Naive B cell (primary cell): ENCODE results near the gene APCDD1. TPM values are rescaled to one million over a fixed set of nuclear protein-coding genes. Genes with fewer than 3 reads are reported as not detected.
A peak's percentile ranks its signal among the peaks of the same experiment; 100 is the strongest.

Source experiments
- ATAC-seq, 2 donors: fragments of 150-1000 bp; cut with Tn5 transposase; 2 replicates each; pipeline ENCODE4 v1.10.0; 2021; ENCODE audit warnings: low read depth in 2 of 2, mild to moderate bottlenecking in 2 of 2, moderate library complexity in 2 of 2
- DNase-seq: peaks from one replicate; pipeline ENCODE4 v3.0.0; 2022
- H3K27ac Mint-ChIP-seq, 6 donors: one replicate each; pipeline ENCODE4 v1.8.0; 2020 to 2022; ENCODE audit warnings: mild to moderate bottlenecking in 6 of 6, mixed read lengths in 6 of 6, moderate library complexity in 5 of 6, inconsistent platforms in 2 of 6
- H3K27me3 Mint-ChIP-seq, 3 donors: one replicate each; pipeline ENCODE4 v1.8.0; 2021 to 2022; ENCODE audit warnings: mixed read lengths in 3 of 3, mild to moderate bottlenecking in 1 of 3
- H3K36me3 Mint-ChIP-seq, 2 donors: one replicate each; pipeline ENCODE4 v1.8.0; 2020 to 2022; ENCODE audit warnings: mixed read lengths in 2 of 2, inconsistent platforms in 1 of 2, mild to moderate bottlenecking in 1 of 2
- H3K4me1 Mint-ChIP-seq, 3 donors: one replicate each; pipeline ENCODE4 v1.8.0; 2020 to 2022; ENCODE audit warnings: mixed read lengths in 3 of 3, inconsistent platforms in 1 of 3, mild to moderate bottlenecking in 1 of 3, moderate library complexity in 1 of 3
- H3K4me3 Mint-ChIP-seq, 8 donors: one replicate each; pipeline ENCODE4 v1.8.0; 2020 to 2022; ENCODE audit warnings: mild to moderate bottlenecking in 8 of 8, mixed read lengths in 8 of 8, moderate library complexity in 8 of 8, inconsistent platforms in 2 of 8
- H3K9me3 Mint-ChIP-seq, 7 donors: one replicate each; pipeline ENCODE4 v1.8.0; 2020 to 2022; ENCODE audit warnings: mixed read lengths in 7 of 7, mild to moderate bottlenecking in 5 of 7, inconsistent platforms in 2 of 7, moderate library complexity in 1 of 7
- polyA plus RNA-seq, 6 donors: library from polyadenylated mRNA; unstranded; fragments of 300-500 nt; fragmentation: Illumina TruSeq; gene quantifications; one replicate each; pipeline ENCODE4 v1.2.3, GENCODE V29; 2021; ENCODE audit warnings: low read depth in 6 of 6

APCDD1 gene
- polyA plus RNA-seq, 6 donors from 2014 or later, result 0.44 to 6.3 (median 2.2) TPM

DNA sequence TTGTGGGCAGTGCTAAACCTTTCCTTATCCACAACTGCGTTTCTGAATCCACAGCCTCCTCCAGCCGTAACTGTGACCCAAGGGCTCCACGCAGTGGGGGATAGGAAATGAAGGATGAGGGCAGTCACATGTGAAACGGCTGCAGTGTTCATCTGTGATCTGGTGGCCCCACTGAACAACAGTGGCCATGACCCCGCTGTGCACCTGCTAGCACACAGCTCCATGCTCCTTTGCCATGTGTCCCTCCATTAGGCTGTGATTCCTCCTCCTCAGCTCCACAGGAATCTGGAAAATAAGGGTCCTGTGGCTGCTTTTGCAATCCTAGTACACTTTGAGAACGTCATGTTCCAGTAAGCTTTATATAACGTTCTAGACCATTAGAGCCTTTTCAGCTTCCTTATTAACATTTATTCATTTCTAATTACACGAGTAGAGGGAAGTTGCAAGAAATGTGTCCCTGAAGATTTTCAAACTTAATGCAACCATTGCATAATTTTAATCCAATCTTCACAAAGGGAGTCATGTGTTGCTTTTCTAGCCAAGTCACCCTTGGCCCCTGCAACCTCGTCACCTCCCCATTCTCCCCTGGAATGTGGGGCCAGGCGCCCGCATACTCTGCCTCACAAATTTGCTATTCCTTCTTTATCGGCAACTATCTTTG is 64.3 kb downstream of the APCDD1 start:
- Mint-ChIP-seq H3K4me1 (peaks cover 0 to 7% (median 0%) of the 10 kb centered on the region in 3 donors), H3K36me3 (peaks cover 0 to 7% of the 10 kb centered on the region in 2 donors), H3K27me3 (peaks cover 0 to 19% (median 11%) of the 10 kb centered on the region in 3 donors), H3K27ac (no peak overlapping the region), H3K4me3 (no peak overlapping the region), H3K9me3 (no peaks in the 10 kb centered on the region)
- ATAC-seq, result no peak
- no peak for DNase-seq

- DNase-seq, result no peak
- H3K9me3 Mint-ChIP-seq, result no peaks in the 10 kb centered on the region
- no peak overlapping the region for H3K27ac Mint-ChIP-seq
- H3K4me3 Mint-ChIP-seq, result no peak overlapping the region
- no peak for ATAC-seq
- H3K27me3 Mint-ChIP-seq, result peaks cover 0 to 13% (median 7%) of the 10 kb centered on the region in 3 donors
- peaks cover 0 to 7% of the 10 kb centered on the region in 2 donors for H3K36me3 Mint-ChIP-seq
- H3K4me1 Mint-ChIP-seq, result peaks cover 0 to 7% (median 1%) of the 10 kb centered on the region in 3 donors
These were observed 64.9 kb downstream of the APCDD1 start for GRCh38 chr18:10519366-10519765.

DNA sequence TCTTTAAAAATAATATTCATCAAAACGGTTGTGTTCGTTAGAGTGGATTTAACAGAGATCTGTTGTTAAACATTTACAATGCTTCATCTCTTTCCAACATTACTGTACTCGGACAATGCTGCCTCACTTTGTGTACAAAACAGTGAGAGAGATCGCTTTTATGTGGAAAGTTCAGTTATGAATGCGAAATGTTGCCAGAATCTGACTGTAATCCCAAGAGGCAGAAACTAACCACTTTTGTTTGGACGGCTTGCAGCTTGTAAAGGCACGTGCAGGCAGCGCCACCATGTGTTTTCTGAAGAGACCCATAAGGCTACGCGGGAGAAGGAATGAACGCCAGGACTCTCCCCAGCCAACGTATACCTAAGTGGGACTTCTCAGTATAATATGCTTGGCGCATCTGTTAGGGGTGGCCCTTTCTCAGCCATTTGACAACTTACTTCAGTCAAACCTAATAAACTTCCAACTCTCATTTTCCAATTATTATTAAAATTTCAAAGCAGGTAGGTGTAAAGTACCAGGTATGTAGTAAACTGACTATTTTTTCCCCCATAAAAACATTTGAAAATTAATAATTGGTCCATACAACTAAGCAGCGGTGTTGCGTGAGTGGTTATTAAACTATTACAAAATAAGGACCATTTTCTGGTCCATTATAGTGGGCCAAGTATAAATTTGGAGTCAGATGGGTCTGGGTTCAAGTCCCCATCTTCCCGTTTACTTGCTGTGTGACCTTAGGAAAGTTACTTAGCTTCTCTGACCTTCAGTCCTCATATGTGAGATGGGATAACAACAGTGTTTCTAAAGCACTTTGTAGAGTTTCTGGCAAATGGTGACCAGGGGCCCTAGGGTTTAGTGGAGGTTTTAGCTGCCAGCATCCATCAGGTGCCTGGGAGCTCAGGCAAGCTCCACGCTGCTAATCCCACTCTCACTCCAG is 65.8 kb downstream of the APCDD1 start:
- Mint-ChIP-seq H3K27ac (peak overlapping the region in 1 of 6 donors; percentile 57), H3K4me1 (peaks cover 9 to 15% (median 10%) of the 10 kb centered on the region in 3 donors), H3K36me3 (peaks cover 0 to 7% of the 10 kb centered on the region in 2 donors), H3K27me3 (peaks cover 0 to 13% (median 7%) of the 10 kb centered on the region in 3 donors), H3K9me3 (no peaks in the 10 kb centered on the region), H3K4me3 (peak overlapping the region in 1 of 8 donors; percentile 39)
- DNase-seq (peak; percentile 69), ATAC-seq (peak; percentile 92 to 94)

DNA sequence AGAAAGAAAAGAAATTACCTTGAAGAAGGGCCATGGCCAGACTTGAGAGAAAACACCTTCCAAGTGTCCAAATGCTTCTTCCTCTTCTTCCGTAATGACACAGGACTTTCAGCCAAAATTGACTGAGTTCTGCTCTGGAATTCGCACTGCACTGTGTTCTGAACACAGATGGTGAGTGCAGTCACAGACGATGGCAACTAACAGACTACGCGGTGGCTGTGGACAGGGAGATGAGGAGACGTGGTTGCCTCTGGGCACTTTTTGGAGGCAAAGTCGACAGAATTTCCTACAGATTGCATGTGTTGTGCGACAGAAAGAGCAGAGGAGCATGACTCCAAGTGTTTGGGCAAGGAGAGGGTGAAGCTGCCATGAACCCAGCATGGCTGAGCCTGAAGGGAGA is 67.1 kb downstream of the APCDD1 start:
- no peak for DNase-seq
- Mint-ChIP-seq H3K9me3 (no peaks in the 10 kb centered on the region), H3K36me3 (peaks cover 0 to 7% of the 10 kb centered on the region in 2 donors), H3K4me1 (peaks cover 9 to 25% (median 19%) of the 10 kb centered on the region in 3 donors), H3K4me3 (peak overlapping the region in 1 of 8 donors; percentile 39), H3K27me3 (peaks cover 0 to 13% (median 7%) of the 10 kb centered on the region in 3 donors), H3K27ac (no peak overlapping the region)
- no peak for ATAC-seq

DNA sequence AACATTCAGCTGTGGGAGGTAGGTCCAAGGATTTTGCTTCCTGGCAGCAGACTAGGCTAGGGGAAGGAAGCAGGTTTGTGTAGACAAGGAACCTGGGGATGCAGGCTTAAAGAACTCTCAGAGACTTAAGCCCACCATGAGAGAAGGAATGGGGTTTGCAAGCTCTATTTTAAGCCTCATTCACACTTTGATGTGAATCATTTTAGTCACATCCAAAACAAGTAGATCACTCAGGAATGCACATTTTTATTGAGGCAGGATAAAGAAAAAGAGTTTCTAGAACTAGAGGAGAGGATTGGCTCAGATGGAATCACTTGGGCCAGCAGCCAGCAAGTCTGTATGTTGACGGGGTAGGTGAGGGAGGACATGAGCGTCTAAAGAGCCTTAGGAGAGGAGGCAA is 68.1 kb downstream of the APCDD1 start:
- H3K36me3 Mint-ChIP-seq, result peaks cover 0 to 2% of the 10 kb centered on the region in 2 donors
- peaks cover 14 to 35% (median 28%) of the 10 kb centered on the region in 3 donors for H3K4me1 Mint-ChIP-seq
- DNase-seq, result no peak
- H3K27ac Mint-ChIP-seq, result no peak overlapping the region
- no peak for ATAC-seq
- H3K27me3 Mint-ChIP-seq, result peaks cover 0 to 13% (median 7%) of the 10 kb centered on the region in 3 donors
- H3K9me3 Mint-ChIP-seq, result no peaks in the 10 kb centered on the region
- H3K4me3 Mint-ChIP-seq, result peak overlapping the region in 1 of 8 donors; percentile 49

DNA sequence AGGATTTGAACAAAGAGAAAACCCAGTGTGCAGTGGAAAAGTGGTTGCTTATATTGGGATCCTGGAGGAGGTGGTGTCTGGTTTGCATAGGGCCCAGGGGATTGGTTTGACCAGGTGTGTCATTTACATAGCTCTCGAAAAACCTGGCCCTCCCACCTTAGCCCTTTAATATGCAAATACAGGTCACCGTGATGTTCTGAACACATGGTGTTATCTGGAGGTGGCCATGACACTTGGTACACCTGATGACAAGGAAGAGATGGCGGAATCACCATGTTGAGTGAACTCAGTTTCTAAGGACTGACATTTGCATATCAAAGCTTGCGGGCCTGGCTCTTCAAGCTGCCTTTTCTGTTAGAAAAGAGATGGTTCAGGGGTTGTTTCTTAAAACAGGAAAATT is 69.1 kb downstream of the APCDD1 start:
- DNase-seq (no peak), ATAC-seq (no peak)
- no peaks in the 10 kb centered on the region for H3K36me3 Mint-ChIP-seq
- H3K4me1 Mint-ChIP-seq, result peaks cover 21 to 45% (median 37%) of the 10 kb centered on the region in 3 donors
- H3K27me3 Mint-ChIP-seq, result peaks cover 0 to 11% (median 7%) of the 10 kb centered on the region in 3 donors
- no peak overlapping the region for H3K27ac Mint-ChIP-seq
- H3K4me3 Mint-ChIP-seq, result peak overlapping the region in 1 of 8 donors; percentile 98
- H3K9me3 Mint-ChIP-seq, result no peaks in the 10 kb centered on the region

GRCh38 chr18:10524507-10525370 is 70.3 kb downstream of the APCDD1 start:
- Mint-ChIP-seq H3K4me1 (peaks cover 27 to 56% (median 44%) of the 10 kb centered on the region in 3 donors), H3K27me3 (no peaks in the 10 kb centered on the region), H3K9me3 (no peaks in the 10 kb centered on the region), H3K36me3 (no peaks in the 10 kb centered on the region), H3K4me3 (peak overlapping the region; percentile 94 to 100 (median 98)), H3K27ac (peak overlapping the region in 5 of 6 donors; percentile 75 to 99 (median 96))
- DNase-seq (peak; percentile 33), ATAC-seq (peak; percentile 9 to 19)

- Mint-ChIP-seq H3K4me3 (peak overlapping the region; percentile 94 to 100 (median 98)), H3K27me3 (no peaks in the 10 kb centered on the region), H3K27ac (peak overlapping the region in 5 of 6 donors; percentile 75 to 99 (median 96)), H3K9me3 (no peaks in the 10 kb centered on the region), H3K4me1 (peaks cover 29 to 55% (median 49%) of the 10 kb centered on the region in 3 donors), H3K36me3 (no peaks in the 10 kb centered on the region)
- DNase-seq, result no peak
- peak in 1 of 2 donors; percentile 5 for ATAC-seq
These were observed 70.9 kb downstream of the APCDD1 start for GRCh38 chr18:10525371-10525691.

GRCh38 chr18:10525697-10526560 is 71.5 kb downstream of the APCDD1 start, which contains the start of gene NAPG:
TSS of gene NAPG (plus strand) at chr18:10526027. CDS start at chr18:10526103, 76 bp downstream.
- H3K27me3 Mint-ChIP-seq, result no peaks in the 10 kb centered on the region
- peaks cover 31 to 60% (median 54%) of the 10 kb centered on the region in 3 donors for H3K4me1 Mint-ChIP-seq
- no peaks in the 10 kb centered on the region for H3K36me3 Mint-ChIP-seq
- H3K27ac Mint-ChIP-seq, result peak within 1 kb of the TSS; percentile 96 to 99 (median 98)
- ATAC-seq, result peak; percentile 87 to 88
- H3K9me3 Mint-ChIP-seq, result no peaks in the 10 kb centered on the region
- peak; percentile 94 for DNase-seq
- peak within 1 kb of the TSS; percentile 94 to 100 (median 98) for H3K4me3 Mint-ChIP-seq

DNA sequence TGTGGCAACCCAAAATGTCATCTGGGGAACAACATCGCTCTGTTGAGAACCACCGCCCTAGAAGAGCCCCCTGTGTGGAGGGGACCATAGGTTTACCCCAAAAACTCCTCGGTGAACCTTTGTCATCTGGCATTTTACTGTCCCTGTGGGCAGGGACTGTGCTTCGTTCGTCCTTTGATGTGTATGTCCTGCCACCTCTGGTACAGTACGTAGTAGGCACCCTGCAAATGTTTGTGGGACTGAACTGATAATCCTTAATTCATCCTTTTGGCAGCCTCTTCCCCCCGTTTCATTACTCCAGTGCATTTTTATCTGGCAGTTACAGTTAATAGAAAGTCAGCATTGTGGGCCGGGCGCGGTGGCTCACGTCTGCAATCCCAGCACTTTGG is 72.1 kb downstream of the APCDD1 start:
- no peaks in the 10 kb centered on the region for H3K9me3 Mint-ChIP-seq
- DNase-seq (no peak), ATAC-seq (no peak)
- H3K4me1 Mint-ChIP-seq, result peaks cover 31 to 60% (median 54%) of the 10 kb centered on the region in 3 donors
- H3K27ac Mint-ChIP-seq, result peak overlapping the region; percentile 72 to 98 (median 90)
- peak overlapping the region; percentile 94 to 100 (median 97) for H3K4me3 Mint-ChIP-seq
- no peaks in the 10 kb centered on the region for H3K27me3 Mint-ChIP-seq
- H3K36me3 Mint-ChIP-seq, result no peaks in the 10 kb centered on the region

DNA sequence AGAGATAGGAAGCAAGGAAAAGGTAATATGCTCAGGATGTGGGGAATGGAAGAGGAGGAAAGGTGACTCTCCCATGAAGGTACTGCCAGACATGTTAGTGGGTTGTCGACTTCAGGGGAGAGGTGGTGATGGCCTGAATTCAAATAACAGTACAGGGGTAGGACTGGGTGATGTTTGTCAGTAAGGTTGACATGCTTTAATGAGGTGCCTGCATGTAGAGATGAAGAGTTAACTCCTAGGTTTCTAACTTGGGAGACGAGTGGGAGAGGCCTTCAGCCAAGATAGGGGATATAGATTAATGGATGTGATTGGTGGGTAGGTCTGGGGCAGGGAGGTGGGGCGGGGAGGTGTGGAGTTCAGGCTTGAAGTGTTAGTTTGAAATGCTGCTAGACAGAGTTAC is 74.0 kb downstream of the APCDD1 start:
- H3K4me3 Mint-ChIP-seq, result peak overlapping the region in 4 of 8 donors; percentile 21 to 48 (median 40)

DNA sequence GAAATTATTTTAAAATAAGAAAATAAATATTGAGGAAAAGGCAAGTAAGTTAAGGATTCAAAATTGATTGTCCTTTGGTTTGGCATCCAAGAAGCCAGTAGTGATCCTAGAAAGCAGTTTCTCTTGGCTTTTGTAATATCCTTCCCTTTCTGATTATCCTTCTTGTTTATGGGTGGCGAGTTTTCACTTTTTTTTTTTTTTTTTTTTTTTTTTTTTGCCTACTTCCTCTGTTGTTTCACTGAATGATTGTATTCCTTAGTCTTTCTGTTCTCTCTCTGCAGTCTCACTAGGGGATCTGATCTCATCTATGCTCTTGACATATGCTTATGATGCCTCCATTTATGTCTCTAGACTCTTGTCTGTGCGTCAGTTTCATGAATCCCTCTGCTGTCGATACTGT is 75.6 kb downstream of the APCDD1 start:
- no peak for DNase-seq
- Mint-ChIP-seq H3K27me3 (no peaks in the 10 kb centered on the region), H3K36me3 (peaks cover 0 to 4% of the 10 kb centered on the region in 2 donors), H3K4me1 (peaks cover 25 to 54% (median 47%) of the 10 kb centered on the region in 3 donors), H3K4me3 (peak overlapping the region in 1 of 8 donors; percentile 70), H3K27ac (peak overlapping the region in 2 of 6 donors; percentile 1 to 44), H3K9me3 (no peaks in the 10 kb centered on the region)
- ATAC-seq, result no peak

More for the DNA sequence above, 74.0 kb downstream of the APCDD1 start:
- H3K4me1 Mint-ChIP-seq, result peaks cover 31 to 60% (median 54%) of the 10 kb centered on the region in 3 donors
- ATAC-seq (no peak), DNase-seq (no peak)
- H3K36me3 Mint-ChIP-seq, result no peaks in the 10 kb centered on the region
- H3K9me3 Mint-ChIP-seq, result no peaks in the 10 kb centered on the region
- H3K27ac Mint-ChIP-seq, result peak overlapping the region in 3 of 6 donors; percentile 17 to 96 (median 65)
- no peaks in the 10 kb centered on the region for H3K27me3 Mint-ChIP-seq
